PC-3 (cell line): ENCODE measurements around the gene TBPL1.

Experiments
- EZH2 ChIP-seq: fragments of 300-600 bp; sonication (generic); IDR thresholded peaks from one replicate; pipeline ENCODE4 v1.6.1; 2017; ENCODE audit warnings: antibody characterized with exemption, mild to moderate bottlenecking, low read length; ENCODE audit not compliant: unreplicated experiment
- EZH2phosphoT487 ChIP-seq: fragments of 300-600 bp; sonication (generic); IDR thresholded peaks from 2 replicates; pipeline ENCODE4 v1.6.1; 2018; ENCODE audit warnings: mild to moderate bottlenecking, antibody characterized with exemption, low read length, borderline replicate concordance
- TF ChIP-seq, protein P1 (sequence below): fragments of 300-600 bp; sonication (generic); conservative IDR thresholded peaks from 2 replicates; pipeline ENCODE4 v1.5.1; 2017; ENCODE audit warnings: antibody characterized with exemption, low read depth, mild to moderate bottlenecking, low read length

DNA sequence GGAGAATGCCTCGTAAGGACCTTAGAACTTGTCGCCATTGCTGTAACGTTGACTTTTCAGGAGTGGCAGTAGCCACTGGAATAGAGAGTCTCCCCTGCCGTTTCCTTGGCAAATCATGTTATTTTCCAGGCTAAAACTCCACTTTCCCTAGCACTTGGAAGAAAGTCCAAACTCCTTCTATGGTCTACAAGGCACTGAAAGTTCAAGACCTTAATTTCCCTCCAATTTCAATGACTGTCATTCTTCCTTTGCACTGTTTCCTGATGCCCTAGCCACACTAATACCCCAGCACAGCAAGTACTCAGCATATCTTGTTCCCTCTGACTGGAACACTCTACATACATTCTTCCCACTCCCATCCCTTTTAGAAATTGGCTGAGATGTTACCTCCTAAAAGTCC lies 1.8 kb upstream of the TBPL1 start:
- TF ChIP-seq, protein P1, sequence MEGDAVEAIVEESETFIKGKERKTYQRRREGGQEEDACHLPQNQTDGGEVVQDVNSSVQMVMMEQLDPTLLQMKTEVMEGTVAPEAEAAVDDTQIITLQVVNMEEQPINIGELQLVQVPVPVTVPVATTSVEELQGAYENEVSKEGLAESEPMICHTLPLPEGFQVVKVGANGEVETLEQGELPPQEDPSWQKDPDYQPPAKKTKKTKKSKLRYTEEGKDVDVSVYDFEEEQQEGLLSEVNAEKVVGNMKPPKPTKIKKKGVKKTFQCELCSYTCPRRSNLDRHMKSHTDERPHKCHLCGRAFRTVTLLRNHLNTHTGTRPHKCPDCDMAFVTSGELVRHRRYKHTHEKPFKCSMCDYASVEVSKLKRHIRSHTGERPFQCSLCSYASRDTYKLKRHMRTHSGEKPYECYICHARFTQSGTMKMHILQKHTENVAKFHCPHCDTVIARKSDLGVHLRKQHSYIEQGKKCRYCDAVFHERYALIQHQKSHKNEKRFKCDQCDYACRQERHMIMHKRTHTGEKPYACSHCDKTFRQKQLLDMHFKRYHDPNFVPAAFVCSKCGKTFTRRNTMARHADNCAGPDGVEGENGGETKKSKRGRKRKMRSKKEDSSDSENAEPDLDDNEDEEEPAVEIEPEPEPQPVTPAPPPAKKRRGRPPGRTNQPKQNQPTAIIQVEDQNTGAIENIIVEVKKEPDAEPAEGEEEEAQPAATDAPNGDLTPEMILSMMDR, result no peak
- no peak for TF ChIP-seq EZH2
- no peak for TF ChIP-seq EZH2phosphoT487
